ENCODE measurements around the gene RAVER1.

- no peak for TF ChIP-seq CTCF (conservative IDR thresholded peaks at IDR 0.05; ENCODE audit: low read length)
- TF ChIP-seq EZH2phosphoT487 (IDR thresholded peaks at IDR 0.05; ENCODE audit: borderline replicate concordance, low read depth, low read length): no peak
Observed at GRCh38 chr19:10295847-10296591, 37.3 kb downstream of the RAVER1 start.

All from OCI-LY7 (cell line).